ENCODE measurements around the gene LRRK1.

- TF ChIP-seq CTCF (IDR thresholded peaks at IDR 0.05) (no peak), POLR2AphosphoS5 (IDR thresholded peaks at IDR 0.05) (no peak), POLR2A (IDR thresholded peaks at IDR 0.05) (no peak), EP300 (IDR thresholded peaks at IDR 0.05) (no peak)
Observed at GRCh38 chr15:100898661-100899462, 20.3 kb upstream of the LRRK1 start.

All from gastroesophageal sphincter (tissue), 3 donors.